ENCODE data around the gene PRRT3. TPM values are rescaled to one million over a fixed set of nuclear protein-coding genes. Genes with fewer than 3 reads are reported as not detected.

PRRT3 gene
- total RNA-seq, result 1 to 10 TPM; 4.8 to 5.5 TPM

- Mint-ChIP-seq H3K4me3 (peak within 1 kb of the TSS; percentile 83), H3K36me3 (ENCODE audit: low read depth) (no peaks in the 10 kb centered on the region), H3K27me3 (no peaks in the 10 kb centered on the region), H3K4me1 (peaks cover 19% of the 10 kb centered on the region), H3K27ac (peak within 1 kb of the TSS; percentile 46), H3K9me3 (no peaks in the 10 kb centered on the region)
- ChIA-PET POLR2A (interaction anchor here (0.6 to 1.5 kb wide), 2 partner anchors 19 to 35 kb away, joined by 3 to 4 read pairs; no protein-coding TSS in a partner anchor), CTCF (interaction anchor here (0.6 to 3.6 kb wide), 5 partner anchors 10 to 1037 kb away, joined by 3 to 17 read pairs (median 4); partner anchors contain the start of gene CRELD1)
- peak; percentile 68 for DNase-seq
Observed at GRCh38 chr3:9951962-9952805, at the start of gene PRRT3. TSS of gene PRRT3 (minus strand) at chr3:9952408. CDS start at chr3:9950115, 2,293 bp downstream.

- no peaks in the 10 kb centered on the region for H3K4me1 Mint-ChIP-seq
- H3K4me3 Mint-ChIP-seq, result no peak overlapping the region
- ChIA-PET CTCF (interaction anchor here (1.3 kb wide), 1 partner anchor 13 kb away, joined by 3 read pairs; no protein-coding TSS in a partner anchor), POLR2A (no interaction called here)
- no peak overlapping the region for H3K27ac Mint-ChIP-seq
- peaks cover 23% of the 10 kb centered on the region for H3K36me3 Mint-ChIP-seq (ENCODE audit: low read depth)
- H3K9me3 Mint-ChIP-seq, result no peaks in the 10 kb centered on the region
- H3K27me3 Mint-ChIP-seq, result no peaks in the 10 kb centered on the region
- no peak for DNase-seq
Observed at GRCh38 chr3:10000686-10001085, 48.5 kb upstream of the PRRT3 start.

- Mint-ChIP-seq H3K27me3 (no peaks in the 10 kb centered on the region), H3K4me3 (no peak overlapping the region), H3K9me3 (no peaks in the 10 kb centered on the region), H3K27ac (no peak overlapping the region), H3K4me1 (peaks cover 5% of the 10 kb centered on the region), H3K36me3 (ENCODE audit: low read depth) (peaks cover 12% of the 10 kb centered on the region)
- DNase-seq, result no peak
- POLR2A ChIA-PET, result no interaction called here
- CTCF ChIA-PET, result interaction anchor here (0.7 kb wide), 3 partner anchors 14 to 189 kb away, joined by 3 read pairs; no protein-coding TSS in a partner anchor
Observed at GRCh38 chr3:9994086-9994844, 42.1 kb upstream of the PRRT3 start.

- ChIA-PET POLR2A (no interaction called here), CTCF (interaction anchor here (0.7 to 3.7 kb wide), 4 partner anchors 9 to 204 kb away, joined by 4 to 15 read pairs (median 4); no protein-coding TSS in a partner anchor)
- Mint-ChIP-seq H3K27ac (peak overlapping the region; percentile 98), H3K36me3 (ENCODE audit: low read depth) (peaks cover 7% of the 10 kb centered on the region), H3K9me3 (no peaks in the 10 kb centered on the region), H3K4me1 (peaks cover 31% of the 10 kb centered on the region), H3K27me3 (no peaks in the 10 kb centered on the region), H3K4me3 (peak overlapping the region; percentile 91)
- no peak for DNase-seq
Observed at GRCh38 chr3:9986230-9986725, 34.1 kb upstream of the PRRT3 start.

- ChIA-PET POLR2A (no interaction called here), CTCF (no interaction called here)
- Mint-ChIP-seq H3K4me1 (peaks cover 20% of the 10 kb centered on the region), H3K9me3 (no peaks in the 10 kb centered on the region), H3K4me3 (no peak overlapping the region), H3K36me3 (ENCODE audit: low read depth) (peaks cover 20% of the 10 kb centered on the region), H3K27me3 (no peaks in the 10 kb centered on the region), H3K27ac (no peak overlapping the region)
- DNase-seq, result no peak
Observed at GRCh38 chr3:9980251-9980650, 28.0 kb upstream of the PRRT3 start.

- no peak overlapping the region for H3K4me3 Mint-ChIP-seq
- peaks cover 15% of the 10 kb centered on the region for H3K4me1 Mint-ChIP-seq
- H3K36me3 Mint-ChIP-seq (ENCODE audit: low read depth), result peaks cover 26% of the 10 kb centered on the region
- no peaks in the 10 kb centered on the region for H3K9me3 Mint-ChIP-seq
- DNase-seq, result no peak
- POLR2A ChIA-PET, result no interaction called here
- no peaks in the 10 kb centered on the region for H3K27me3 Mint-ChIP-seq
- H3K27ac Mint-ChIP-seq, result peak overlapping the region; percentile 3
- CTCF ChIA-PET, result no interaction called here
Observed at GRCh38 chr3:9978710-9979305, 26.6 kb upstream of the PRRT3 start.

GRCh38 chr3:9976721-9977709 is 24.8 kb upstream of the PRRT3 start:
- Mint-ChIP-seq H3K27me3 (no peaks in the 10 kb centered on the region), H3K9me3 (no peaks in the 10 kb centered on the region), H3K4me1 (peaks cover 15% of the 10 kb centered on the region), H3K36me3 (ENCODE audit: low read depth) (peaks cover 34% of the 10 kb centered on the region), H3K4me3 (no peak overlapping the region), H3K27ac (no peak overlapping the region)
- no peak for DNase-seq
- ChIA-PET CTCF (interaction anchor here (0.7 to 2.4 kb wide), 7 partner anchors 10 to 339 kb away, joined by 3 to 15 read pairs (median 5); partner anchors contain the start of gene EMC3), POLR2A (interaction anchor here (1.0 kb wide), 1 partner anchor 31 kb away, joined by 3 read pairs; no protein-coding TSS in a partner anchor)

GRCh38 chr3:9970020-9970652 is 17.9 kb upstream of the PRRT3 start:
- Mint-ChIP-seq H3K4me1 (no peaks in the 10 kb centered on the region), H3K27me3 (no peaks in the 10 kb centered on the region), H3K9me3 (no peaks in the 10 kb centered on the region), H3K36me3 (ENCODE audit: low read depth) (peaks cover 47% of the 10 kb centered on the region), H3K4me3 (no peak overlapping the region), H3K27ac (no peak overlapping the region)
- CTCF ChIA-PET, result interaction anchor here (1.3 kb wide), 1 partner anchor 14 kb away, joined by 4 read pairs; no protein-coding TSS in a partner anchor
- POLR2A ChIA-PET, result no interaction called here
- DNase-seq, result no peak

- H3K36me3 Mint-ChIP-seq (ENCODE audit: low read depth), result peaks cover 47% of the 10 kb centered on the region
- no peaks in the 10 kb centered on the region for H3K27me3 Mint-ChIP-seq
- CTCF ChIA-PET, result interaction anchor here (1.3 kb wide), 1 partner anchor 14 kb away, joined by 4 read pairs; no protein-coding TSS in a partner anchor
- no peak for DNase-seq
- H3K9me3 Mint-ChIP-seq, result no peaks in the 10 kb centered on the region
- no peak overlapping the region for H3K4me3 Mint-ChIP-seq
- POLR2A ChIA-PET, result no interaction called here
- H3K27ac Mint-ChIP-seq, result no peak overlapping the region
- no peaks in the 10 kb centered on the region for H3K4me1 Mint-ChIP-seq
Observed at GRCh38 chr3:9969632-9970019, 17.4 kb upstream of the PRRT3 start.

GRCh38 chr3:9966841-9967240 is 14.6 kb upstream of the PRRT3 start:
- H3K4me3 Mint-ChIP-seq, result no peak overlapping the region

GRCh38 chr3:9965200-9965875 is 13.1 kb upstream of the PRRT3 start:
- no peak for DNase-seq
- ChIA-PET CTCF (interaction anchor here (1.3 to 1.8 kb wide), 3 partner anchors 12 to 299 kb away, joined by 3 to 5 read pairs (median 4); no protein-coding TSS in a partner anchor), POLR2A (no interaction called here)
- no peaks in the 10 kb centered on the region for H3K27me3 Mint-ChIP-seq
- H3K4me1 Mint-ChIP-seq, result no peaks in the 10 kb centered on the region
- peaks cover 28% of the 10 kb centered on the region for H3K36me3 Mint-ChIP-seq (ENCODE audit: low read depth)
- no peak overlapping the region for H3K4me3 Mint-ChIP-seq
- no peak overlapping the region for H3K27ac Mint-ChIP-seq
- H3K9me3 Mint-ChIP-seq, result no peaks in the 10 kb centered on the region

More at GRCh38 chr3:9966841-9967240, 14.6 kb upstream of the PRRT3 start:
- Mint-ChIP-seq H3K4me1 (no peaks in the 10 kb centered on the region), H3K27ac (no peak overlapping the region), H3K9me3 (no peaks in the 10 kb centered on the region), H3K27me3 (no peaks in the 10 kb centered on the region), H3K36me3 (ENCODE audit: low read depth) (peaks cover 36% of the 10 kb centered on the region)
- DNase-seq, result no peak
- POLR2A ChIA-PET, result no interaction called here
- CTCF ChIA-PET, result interaction anchor here (0.7 to 1.2 kb wide), 3 partner anchors 10 to 76 kb away, joined by 3 read pairs; partner anchors contain the start of gene JAGN1

Data from activated CD4-positive, alpha-beta T cell treated with anti-CD3 and anti-CD28 coated beads, Interleukin-2, amount 10 ng/mL, durations not matched to agents 7 days and 5 days (primary cell).